ENCODE measurements around the gene JAKMIP2. TPM values are rescaled to one million over a fixed set of nuclear protein-coding genes. Genes with fewer than 3 reads are reported as not detected.
"Not testable (repeated sequence)": the region's sequence is repeated elsewhere in the genome, so short reads cannot be mapped to it uniquely, and the experiment has no call there.

JAKMIP2 gene
- total RNA-seq, 4 donors from 2014 or later = 2.1 TPM; not detected in 2

- DNase-seq = no peak
- no peaks in the 10 kb centered on the region for H3K27me3 ChIP-seq
- no peaks in the 10 kb centered on the region for H3K9me3 ChIP-seq
- H3K4me1 ChIP-seq = no peaks in the 10 kb centered on the region
- H3K27ac ChIP-seq = no peak overlapping the region
- H3K4me3 ChIP-seq = no peak overlapping the region
- no peaks in the 10 kb centered on the region for H3K36me3 ChIP-seq
- TF ChIP-seq POLR2A (IDR thresholded peaks at IDR 0.05) (no peak), CTCF (IDR thresholded peaks at IDR 0.05) (no peak)
Measured at GRCh38 chr5:147809830-147810666, 27.5 kb upstream of the JAKMIP2 start.

- H3K27me3 ChIP-seq = no peaks in the 10 kb centered on the region
Measured at GRCh38 chr5:147805030-147805454, 22.5 kb upstream of the JAKMIP2 start.

GRCh38 chr5:147804334-147804733 is 21.8 kb upstream of the JAKMIP2 start:
- H3K4me1 ChIP-seq = peaks cover 0 to 12% (median 2%) of the 10 kb centered on the region in 4 donors
- TF ChIP-seq POLR2A (IDR thresholded peaks at IDR 0.05) (no peak), CTCF (IDR thresholded peaks at IDR 0.05) (no peak)
- no peak overlapping the region for H3K4me3 ChIP-seq
- no peaks in the 10 kb centered on the region for H3K9me3 ChIP-seq
- H3K36me3 ChIP-seq = no peaks in the 10 kb centered on the region
- H3K27me3 ChIP-seq = no peaks in the 10 kb centered on the region
- H3K27ac ChIP-seq = no peak overlapping the region
- DNase-seq = no peak

More at GRCh38 chr5:147805030-147805454, 22.5 kb upstream of the JAKMIP2 start:
- Histone ChIP-seq H3K4me1 (peaks cover 0 to 12% (median 2%) of the 10 kb centered on the region in 4 donors), H3K36me3 (no peaks in the 10 kb centered on the region), H3K4me3 (no peak overlapping the region), H3K9me3 (no peaks in the 10 kb centered on the region), H3K27ac (no peak overlapping the region)
- peak in 2 of 3 donors; percentile 35 to 56 for DNase-seq
- TF ChIP-seq POLR2A (IDR thresholded peaks at IDR 0.05) = no peak
- no peak for TF ChIP-seq CTCF (IDR thresholded peaks at IDR 0.05)

GRCh38 chr5:147803926-147804325 is 21.4 kb upstream of the JAKMIP2 start:
- H3K36me3 ChIP-seq = no peaks in the 10 kb centered on the region
- H3K4me3 ChIP-seq = no peak overlapping the region
- H3K9me3 ChIP-seq = no peaks in the 10 kb centered on the region
- DNase-seq = no peak
- no peak overlapping the region for H3K27ac ChIP-seq
- peaks cover 0 to 12% (median 2%) of the 10 kb centered on the region in 4 donors for H3K4me1 ChIP-seq
- no peak for TF ChIP-seq POLR2A (IDR thresholded peaks at IDR 0.05)
- no peak for TF ChIP-seq CTCF (IDR thresholded peaks at IDR 0.05)
- no peaks in the 10 kb centered on the region for H3K27me3 ChIP-seq

- DNase-seq, H3K4me3 ChIP-seq, H3K9me3 ChIP-seq, H3K27ac ChIP-seq, H3K36me3 ChIP-seq, H3K27me3 ChIP-seq: not testable (repeated sequence)
- H3K4me1 ChIP-seq = peaks cover 0 to 12% (median 2%) of the 10 kb centered on the region in 4 donors
Measured at GRCh38 chr5:147803161-147803560, 20.6 kb upstream of the JAKMIP2 start.

GRCh38 chr5:147801461-147801860 is 18.9 kb upstream of the JAKMIP2 start:
- H3K27me3 ChIP-seq = no peaks in the 10 kb centered on the region
- no peak for DNase-seq
- H3K27ac ChIP-seq = no peak overlapping the region
- H3K4me1 ChIP-seq = peaks cover 0 to 12% (median 2%) of the 10 kb centered on the region in 4 donors
- H3K9me3 ChIP-seq = no peaks in the 10 kb centered on the region
- H3K4me3 ChIP-seq = no peak overlapping the region
- H3K36me3 ChIP-seq = no peaks in the 10 kb centered on the region
- TF ChIP-seq CTCF (IDR thresholded peaks at IDR 0.05) = no peak
- TF ChIP-seq POLR2A (IDR thresholded peaks at IDR 0.05) = no peak

Measured in Peyer's patch (tissue), 4 donors.